ENCODE results near the gene PKP1.

The PKP1 gene

GRCh38 chr1:201331166-201331565 lies 47.9 kb downstream of the PKP1 start:
- H2BK5ac ChIP-seq (ENCODE audit: low read depth, low read length, poor library complexity, severe bottlenecking), result no peak overlapping the region
- H3K4ac ChIP-seq (ENCODE audit: low read depth in 1 of 2, low read length in 2 of 2), result no peak overlapping the region
- H4K8ac ChIP-seq (ENCODE audit: low read length), result no peak overlapping the region
- no peak overlapping the region for H2BK12ac ChIP-seq (ENCODE audit: low read length in 2 of 2)
- no peak overlapping the region for H2BK120ac ChIP-seq (ENCODE audit: low read depth, low read length)
- no peak overlapping the region for H2AFZ ChIP-seq (ENCODE audit: low read depth, low read length)
- H3K9me3 ChIP-seq (ENCODE audit: control insufficient read depth, low read length), result no peaks in the 10 kb centered on the region
- no peak overlapping the region for H3K27ac ChIP-seq (ENCODE audit: low read length, poor library complexity, severe bottlenecking)
- peaks cover 49 to 71% of the 10 kb centered on the region in 2 experiments for H3K27me3 ChIP-seq (ENCODE audit: control insufficient read depth in 1 of 2, insufficient read depth in 1 of 2, low read length in 2 of 2)
- H3K36me3 ChIP-seq (ENCODE audit: control insufficient read depth in 1 of 2, insufficient read depth in 2 of 2, low read depth in 1 of 2, low read length in 2 of 2), result no peaks in the 10 kb centered on the region
- H3K18ac ChIP-seq (ENCODE audit: low read depth in 1 of 2, low read length in 2 of 2), result no peak overlapping the region
- no peaks in the 10 kb centered on the region for H3K79me1 ChIP-seq (replicated peaks; ENCODE audit: low read length, poor library complexity, severe bottlenecking)
- no peak overlapping the region for H3K23ac ChIP-seq (ENCODE audit: low read length in 2 of 2)
- no peaks in the 10 kb centered on the region for H3K4me1 ChIP-seq (ENCODE audit: control insufficient read depth, insufficient read depth, low read depth, low read length)
- H3K9ac ChIP-seq (ENCODE audit: low read length), result no peak overlapping the region
- H3K4me2 ChIP-seq (ENCODE audit: low read length, poor library complexity, severe bottlenecking), result no peak overlapping the region
- H2BK15ac ChIP-seq (ENCODE audit: low read depth, poor library complexity, severe bottlenecking), result no peak overlapping the region
- 62% methylated on average over 5 of the region's 7 CpGs for WGBS
- H3K14ac ChIP-seq (ENCODE audit: low read length in 2 of 2), result no peak overlapping the region
- H3K4me3 ChIP-seq (ENCODE audit: insufficient read depth in 1 of 2, low read depth in 1 of 2, low read length in 2 of 2), result no peak overlapping the region
- no peak for DNase-seq
- H2AK5ac ChIP-seq (ENCODE audit: low read length, severe bottlenecking), result no peak overlapping the region
- no peak overlapping the region for H4K91ac ChIP-seq (ENCODE audit: low read length)

DNA sequence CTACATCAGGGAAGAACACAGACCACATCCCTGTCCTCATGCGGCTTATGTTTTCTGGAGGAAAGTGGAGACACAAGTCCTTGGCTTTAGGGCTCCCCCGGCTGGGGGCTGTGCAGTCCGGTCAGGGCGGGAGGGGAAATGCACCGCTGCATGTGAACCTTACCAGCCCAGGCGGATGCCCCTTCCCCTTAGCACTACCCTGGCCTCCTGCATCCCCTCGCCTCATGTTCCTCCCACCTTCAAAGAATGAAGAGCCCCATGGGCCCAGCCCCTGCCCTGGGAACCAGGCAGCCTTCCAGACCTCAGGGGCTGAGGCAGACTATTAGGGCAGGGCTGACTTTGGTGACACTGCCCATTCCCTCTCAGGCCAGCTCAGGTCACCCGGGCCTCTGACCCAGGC lies 48.7 kb downstream of the PKP1 start:
- Histone ChIP-seq H3K9me3 (ENCODE audit: control insufficient read depth, low read length) (no peaks in the 10 kb centered on the region), H3K23ac (ENCODE audit: low read length in 2 of 2) (no peak overlapping the region), H3K4me3 (ENCODE audit: insufficient read depth in 1 of 2, low read depth in 1 of 2, low read length in 2 of 2) (no peak overlapping the region), H2AK5ac (ENCODE audit: low read length, severe bottlenecking) (no peak overlapping the region), H2AFZ (ENCODE audit: low read depth, low read length) (no peak overlapping the region), H3K9ac (ENCODE audit: low read length) (no peak overlapping the region), H3K4ac (ENCODE audit: low read depth in 1 of 2, low read length in 2 of 2) (no peak overlapping the region), H3K14ac (ENCODE audit: low read length in 2 of 2) (no peak overlapping the region), H3K4me1 (ENCODE audit: control insufficient read depth, insufficient read depth, low read depth, low read length) (no peaks in the 10 kb centered on the region), H2BK5ac (ENCODE audit: low read depth, low read length, poor library complexity, severe bottlenecking) (no peak overlapping the region), H3K27ac (ENCODE audit: low read length, poor library complexity, severe bottlenecking) (no peak overlapping the region), H2BK120ac (ENCODE audit: low read depth, low read length) (no peak overlapping the region), H4K8ac (ENCODE audit: low read length) (no peak overlapping the region), H4K91ac (ENCODE audit: low read length) (no peak overlapping the region), H3K18ac (ENCODE audit: low read depth in 1 of 2, low read length in 2 of 2) (no peak overlapping the region), H3K79me1 (replicated peaks; ENCODE audit: low read length, poor library complexity, severe bottlenecking) (no peaks in the 10 kb centered on the region), H3K27me3 (ENCODE audit: control insufficient read depth in 1 of 2, insufficient read depth in 1 of 2, low read length in 2 of 2) (peaks cover 48 to 70% of the 10 kb centered on the region in 2 experiments), H3K4me2 (ENCODE audit: low read length, poor library complexity, severe bottlenecking) (no peak overlapping the region), H2BK12ac (ENCODE audit: low read length in 2 of 2) (no peak overlapping the region), H2BK15ac (ENCODE audit: low read depth, poor library complexity, severe bottlenecking) (no peak overlapping the region), H3K36me3 (ENCODE audit: control insufficient read depth in 1 of 2, insufficient read depth in 2 of 2, low read depth in 1 of 2, low read length in 2 of 2) (no peaks in the 10 kb centered on the region)
- no peak for DNase-seq
- 81% methylated on average over 7 of the region's 8 CpGs for WGBS

- Histone ChIP-seq H3K18ac (ENCODE audit: low read depth in 1 of 2, low read length in 2 of 2) (no peak overlapping the region), H3K4me2 (ENCODE audit: low read length, poor library complexity, severe bottlenecking) (no peak overlapping the region), H2AK5ac (ENCODE audit: low read length, severe bottlenecking) (no peak overlapping the region), H3K23ac (ENCODE audit: low read length in 2 of 2) (no peak overlapping the region), H3K9ac (ENCODE audit: low read length) (no peak overlapping the region), H4K8ac (ENCODE audit: low read length) (peak overlapping the region; percentile 31), H2BK5ac (ENCODE audit: low read depth, low read length, poor library complexity, severe bottlenecking) (no peak overlapping the region), H3K36me3 (ENCODE audit: control insufficient read depth in 1 of 2, insufficient read depth in 2 of 2, low read depth in 1 of 2, low read length in 2 of 2) (no peaks in the 10 kb centered on the region), H3K4ac (ENCODE audit: low read depth in 1 of 2, low read length in 2 of 2) (no peak overlapping the region), H2AFZ (ENCODE audit: low read depth, low read length) (no peak overlapping the region), H2BK15ac (ENCODE audit: low read depth, poor library complexity, severe bottlenecking) (no peak overlapping the region), H3K27ac (ENCODE audit: low read length, poor library complexity, severe bottlenecking) (no peak overlapping the region), H2BK12ac (ENCODE audit: low read length in 2 of 2) (no peak overlapping the region), H4K91ac (ENCODE audit: low read length) (no peak overlapping the region), H3K79me1 (replicated peaks; ENCODE audit: low read length, poor library complexity, severe bottlenecking) (no peaks in the 10 kb centered on the region), H2BK120ac (ENCODE audit: low read depth, low read length) (no peak overlapping the region), H3K4me1 (ENCODE audit: control insufficient read depth, insufficient read depth, low read depth, low read length) (peaks cover 2% of the 10 kb centered on the region), H3K9me3 (ENCODE audit: control insufficient read depth, low read length) (no peaks in the 10 kb centered on the region), H3K27me3 (ENCODE audit: control insufficient read depth in 1 of 2, insufficient read depth in 1 of 2, low read length in 2 of 2) (peaks cover 46 to 63% of the 10 kb centered on the region in 2 experiments), H3K4me3 (ENCODE audit: insufficient read depth in 1 of 2, low read depth in 1 of 2, low read length in 2 of 2) (no peak overlapping the region), H3K14ac (ENCODE audit: low read length in 2 of 2) (no peak overlapping the region)
- no peak for DNase-seq
- WGBS, result 88% methylated on average over 10 of the region's 10 CpGs
Measured at GRCh38 chr1:201332616-201333335, 49.5 kb downstream of the PKP1 start.

GRCh38 chr1:201334325-201335173 lies 51.2 kb downstream of the PKP1 start:
- no peak overlapping the region for H2BK120ac ChIP-seq (ENCODE audit: low read depth, low read length)
- no peak overlapping the region for H4K8ac ChIP-seq (ENCODE audit: low read length)
- H3K9ac ChIP-seq (ENCODE audit: low read length), result no peak overlapping the region
- no peaks in the 10 kb centered on the region for H3K36me3 ChIP-seq (ENCODE audit: control insufficient read depth in 1 of 2, insufficient read depth in 2 of 2, low read depth in 1 of 2, low read length in 2 of 2)
- no peaks in the 10 kb centered on the region for H3K79me1 ChIP-seq (replicated peaks; ENCODE audit: low read length, poor library complexity, severe bottlenecking)
- no peak overlapping the region for H2BK5ac ChIP-seq (ENCODE audit: low read depth, low read length, poor library complexity, severe bottlenecking)
- no peak overlapping the region for H3K4ac ChIP-seq (ENCODE audit: low read depth in 1 of 2, low read length in 2 of 2)
- WGBS, result 88% methylated on average over 10 of the region's 11 CpGs
- no peak overlapping the region for H3K4me2 ChIP-seq (ENCODE audit: low read length, poor library complexity, severe bottlenecking)
- H3K4me1 ChIP-seq (ENCODE audit: control insufficient read depth, insufficient read depth, low read depth, low read length), result peaks cover 2% of the 10 kb centered on the region
- H3K23ac ChIP-seq (ENCODE audit: low read length in 2 of 2), result no peak overlapping the region
- no peak overlapping the region for H3K27ac ChIP-seq (ENCODE audit: low read length, poor library complexity, severe bottlenecking)
- H2AK5ac ChIP-seq (ENCODE audit: low read length, severe bottlenecking), result no peak overlapping the region
- H3K4me3 ChIP-seq (ENCODE audit: insufficient read depth in 1 of 2, low read depth in 1 of 2, low read length in 2 of 2), result no peak overlapping the region
- H2BK12ac ChIP-seq (ENCODE audit: low read length in 2 of 2), result no peak overlapping the region
- H3K18ac ChIP-seq (ENCODE audit: low read depth in 1 of 2, low read length in 2 of 2), result no peak overlapping the region
- H4K91ac ChIP-seq (ENCODE audit: low read length), result no peak overlapping the region
- H3K14ac ChIP-seq (ENCODE audit: low read length in 2 of 2), result no peak overlapping the region
- no peak overlapping the region for H2BK15ac ChIP-seq (ENCODE audit: low read depth, poor library complexity, severe bottlenecking)
- DNase-seq, result no peak
- H3K9me3 ChIP-seq (ENCODE audit: control insufficient read depth, low read length), result no peaks in the 10 kb centered on the region
- H3K27me3 ChIP-seq (ENCODE audit: control insufficient read depth in 1 of 2, insufficient read depth in 1 of 2, low read length in 2 of 2), result peaks cover 38 to 54% of the 10 kb centered on the region in 2 experiments
- H2AFZ ChIP-seq (ENCODE audit: low read depth, low read length), result no peak overlapping the region
